Kidney epithelial cell (primary cell): ENCODE results near the gene ZBTB16. TPM values are rescaled to one million over a fixed set of nuclear protein-coding genes. Genes with fewer than 3 reads are reported as not detected.

Source experiments
- DNase-seq: peaks from one replicate; pipeline ENCODE4 v3.0.0-alpha.2; 2010; ENCODE audit warnings: low read depth
- H3K27me3 ChIP-seq: 2 replicates; pipeline ENCODE4 v1.6.0; 2011; ENCODE audit warnings: low read length; ENCODE audit not compliant: control insufficient read depth, insufficient read depth
- H3K36me3 ChIP-seq: 2 replicates; pipeline ENCODE4 v1.5.1; 2011; ENCODE audit warnings: low read length; ENCODE audit not compliant: control insufficient read depth, insufficient read depth
- H3K4me3 ChIP-seq: 2 replicates; pipeline ENCODE4 v1.5.1; 2011; ENCODE audit warnings: low read depth, mild to moderate bottlenecking, control low read depth, low read length
- total RNA-seq: library from RNA; depleted of rRNA; stranded (reverse); fragments of >200 nt; gene quantifications from 2 replicates; pipeline ENCODE4 v1.2.3, GENCODE V29; 2015
- TF ChIP-seq, protein P1 (sequence below): IDR thresholded peaks from 2 replicates; pipeline ENCODE4 v1.5.1; 2011; ENCODE audit warnings: mild to moderate bottlenecking, moderate library complexity, low read length, control low read depth, inconsistent platforms; ENCODE audit not compliant: insufficient read depth, poor library complexity, severe bottlenecking

ZBTB16 gene
- total RNA-seq, 1 donor from 2014 or later = 0.08 TPM

GRCh38 chr11:114156782-114157181 lies 97.3 kb downstream of the ZBTB16 start:
- Histone ChIP-seq H3K27me3 (peaks cover 12% of the 10 kb centered on the region), H3K4me3 (no peak overlapping the region), H3K36me3 (no peaks in the 10 kb centered on the region)
- DNase-seq = no peak
- TF ChIP-seq, protein P1, sequence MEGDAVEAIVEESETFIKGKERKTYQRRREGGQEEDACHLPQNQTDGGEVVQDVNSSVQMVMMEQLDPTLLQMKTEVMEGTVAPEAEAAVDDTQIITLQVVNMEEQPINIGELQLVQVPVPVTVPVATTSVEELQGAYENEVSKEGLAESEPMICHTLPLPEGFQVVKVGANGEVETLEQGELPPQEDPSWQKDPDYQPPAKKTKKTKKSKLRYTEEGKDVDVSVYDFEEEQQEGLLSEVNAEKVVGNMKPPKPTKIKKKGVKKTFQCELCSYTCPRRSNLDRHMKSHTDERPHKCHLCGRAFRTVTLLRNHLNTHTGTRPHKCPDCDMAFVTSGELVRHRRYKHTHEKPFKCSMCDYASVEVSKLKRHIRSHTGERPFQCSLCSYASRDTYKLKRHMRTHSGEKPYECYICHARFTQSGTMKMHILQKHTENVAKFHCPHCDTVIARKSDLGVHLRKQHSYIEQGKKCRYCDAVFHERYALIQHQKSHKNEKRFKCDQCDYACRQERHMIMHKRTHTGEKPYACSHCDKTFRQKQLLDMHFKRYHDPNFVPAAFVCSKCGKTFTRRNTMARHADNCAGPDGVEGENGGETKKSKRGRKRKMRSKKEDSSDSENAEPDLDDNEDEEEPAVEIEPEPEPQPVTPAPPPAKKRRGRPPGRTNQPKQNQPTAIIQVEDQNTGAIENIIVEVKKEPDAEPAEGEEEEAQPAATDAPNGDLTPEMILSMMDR = no peak

GRCh38 chr11:114157476-114158050 lies 98.1 kb downstream of the ZBTB16 start:
- TF ChIP-seq, protein P1 = no peak
- H3K36me3 ChIP-seq = no peaks in the 10 kb centered on the region
- H3K4me3 ChIP-seq = no peak overlapping the region
- no peak for DNase-seq
- peaks cover 12% of the 10 kb centered on the region for H3K27me3 ChIP-seq

DNA sequence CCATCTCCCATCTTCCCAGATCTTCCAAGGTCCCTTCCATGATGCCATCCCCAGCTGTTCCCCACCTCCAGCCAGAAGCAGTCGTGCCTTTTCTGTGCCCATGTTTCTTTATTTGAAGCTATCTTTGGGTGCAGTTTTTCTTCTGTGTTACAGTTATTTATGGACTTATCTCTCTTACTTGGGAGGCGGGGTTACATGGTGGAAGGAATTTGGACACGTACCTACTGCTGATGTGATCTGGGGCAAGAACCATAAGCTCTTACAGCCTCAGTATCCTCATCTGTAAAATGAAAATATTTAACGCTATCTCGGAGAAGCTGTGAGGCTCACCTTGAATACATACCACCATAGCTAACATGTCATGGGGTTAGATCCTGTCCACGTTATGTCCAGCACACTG lies 98.9 kb downstream of the ZBTB16 start:
- Histone ChIP-seq H3K27me3 (peaks cover 12% of the 10 kb centered on the region), H3K36me3 (no peaks in the 10 kb centered on the region), H3K4me3 (no peak overlapping the region)
- DNase-seq = no peak
- TF ChIP-seq, protein P1 = no peak

- peaks cover 12% of the 10 kb centered on the region for H3K27me3 ChIP-seq
Observed at GRCh38 chr11:114158886-114159285, 99.4 kb downstream of the ZBTB16 start.

DNA sequence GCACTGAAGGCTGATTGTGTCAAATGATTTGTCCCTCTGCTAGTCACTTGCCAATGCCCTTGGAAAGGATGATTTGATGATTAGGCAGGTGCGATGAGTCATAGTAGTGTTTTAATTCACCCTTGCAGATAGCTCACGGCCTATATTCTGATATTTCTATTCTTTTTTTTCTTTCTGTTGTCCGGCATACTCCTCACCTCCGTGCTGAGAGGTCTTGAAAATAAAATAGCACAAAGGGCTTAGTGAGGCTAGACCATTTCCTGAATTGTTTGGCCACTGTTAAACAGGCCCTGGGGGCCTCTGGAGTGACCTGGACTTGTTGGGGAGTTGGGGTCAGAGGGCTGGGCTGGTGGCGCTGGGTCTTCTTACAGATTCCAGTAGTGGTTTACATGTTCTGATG lies 99.8 kb downstream of the ZBTB16 start:
- Histone ChIP-seq H3K36me3 (no peaks in the 10 kb centered on the region), H3K4me3 (no peak overlapping the region), H3K27me3 (peaks cover 12% of the 10 kb centered on the region)
- TF ChIP-seq, protein P1 = no peak
- DNase-seq = no peak

More at GRCh38 chr11:114158886-114159285, 99.4 kb downstream of the ZBTB16 start:
- TF ChIP-seq, protein P1 = no peak
- Histone ChIP-seq H3K4me3 (no peak overlapping the region), H3K36me3 (no peaks in the 10 kb centered on the region)
- no peak for DNase-seq
